Liver (tissue), 9 donors: Measurements from ENCODE around the gene SPATC1L. TPM values are rescaled to one million over a fixed set of nuclear protein-coding genes. Genes with fewer than 3 reads are reported as not detected.

Experiments
- DNase-seq: peaks from one replicate; pipeline ENCODE4 v3.0.0-alpha.2; 2017; ENCODE audit warnings: low spot score
- H3K27ac ChIP-seq, 2 donors: one replicate each; pipeline ENCODE4 v1.7.0; 2013; ENCODE audit warnings: inconsistent platforms in 2 of 2, low read length in 2 of 2, control low read depth in 1 of 2, low read depth in 1 of 2, mild to moderate bottlenecking in 1 of 2
- H3K27me3 ChIP-seq, 4 donors: one replicate each; pipeline versions ENCODE4 v1.6.1 to v1.7.0; 2013; ENCODE audit warnings: low read length in 3 of 4, inconsistent platforms in 1 of 4, mild to moderate bottlenecking in 1 of 4, moderate library complexity in 1 of 4; ENCODE audit not compliant: control insufficient read depth in 4 of 4, insufficient read depth in 4 of 4
- H3K36me3 ChIP-seq, 4 donors: one replicate each; pipeline versions ENCODE4 v1.6.1 to v1.7.0; 2013; ENCODE audit warnings: low read length in 3 of 4, mild to moderate bottlenecking in 3 of 4, low read depth in 1 of 4, moderate library complexity in 1 of 4; ENCODE audit not compliant: control insufficient read depth in 4 of 4, insufficient read depth in 3 of 4
- H3K4me1 ChIP-seq, 4 donors: one replicate each; pipeline versions ENCODE4 v1.6.1 to v1.7.0; 2013; ENCODE audit warnings: low read length in 3 of 4, mild to moderate bottlenecking in 3 of 4, moderate library complexity in 1 of 4; ENCODE audit not compliant: control insufficient read depth in 4 of 4, insufficient read depth in 4 of 4
- H3K4me3 ChIP-seq, 3 donors: one replicate each; pipeline versions ENCODE4 v1.6.1 to v1.7.0; 2013; ENCODE audit warnings: low read length in 3 of 3, control low read depth in 1 of 3, low read depth in 1 of 3, mild to moderate bottlenecking in 1 of 3
- H3K9ac ChIP-seq, 2 donors: one replicate each; pipeline ENCODE4 v1.7.0; 2013; ENCODE audit warnings: low read length in 2 of 2, mild to moderate bottlenecking in 2 of 2, moderate library complexity in 2 of 2, control low read depth in 1 of 2, low read depth in 1 of 2
- H3K9me3 ChIP-seq, 4 donors: one replicate each; pipeline versions ENCODE4 v1.6.1 to v1.7.0; 2013; ENCODE audit warnings: low read length in 3 of 4; ENCODE audit not compliant: control insufficient read depth in 4 of 4
- CTCF ChIP-seq: fragments of 150-350 bp; IDR thresholded peaks from 2 replicates; pipeline ENCODE4 v1.5.1; 2017; ENCODE audit warnings: improper control_type of control experiment, low read depth, low read length; ENCODE audit not compliant: missing input control
- EGR1 ChIP-seq, 2 donors: IDR thresholded peaks; 2 replicates each; pipeline ENCODE4 v1.6.1; 2016 to 2018; ENCODE audit warnings: antibody characterized with exemption in 2 of 2, low read depth in 2 of 2
- FOXA2 ChIP-seq: IDR thresholded peaks from 2 replicates; pipeline ENCODE4 v1.6.1; 2016; ENCODE audit warnings: antibody characterized with exemption
- HNF4A ChIP-seq, 2 donors: conservative IDR thresholded peaks; 2 replicates each; pipeline ENCODE4 v1.6.1; 2016; ENCODE audit warnings: antibody characterized with exemption in 2 of 2, mild to moderate bottlenecking in 2 of 2
- HNF4G ChIP-seq: IDR thresholded peaks from 2 replicates; pipeline ENCODE4 v1.6.1; 2016; ENCODE audit warnings: antibody characterized with exemption
- MAX ChIP-seq: IDR thresholded peaks from 2 replicates; pipeline ENCODE4 v1.6.1; 2016; ENCODE audit warnings: antibody characterized with exemption
- RAD21 ChIP-seq, 2 donors: IDR thresholded peaks; 2 replicates each; pipeline ENCODE4 v1.6.1; 2016; ENCODE audit warnings: antibody characterized with exemption in 2 of 2, mild to moderate bottlenecking in 2 of 2
- RXRA ChIP-seq, 2 donors: IDR thresholded peaks; 2 replicates each; pipeline ENCODE4 v1.6.1; 2017 to 2018; ENCODE audit warnings: antibody characterized with exemption in 2 of 2, mild to moderate bottlenecking in 1 of 2
- ZBTB33 ChIP-seq: IDR thresholded peaks from 2 replicates; pipeline ENCODE4 v1.6.1; 2016; ENCODE audit warnings: antibody characterized with exemption
- WGBS: extraction: QIAGEN DNeasy Blood & Tissue Kit; methylation state at CpG from one replicate; pipeline ENCODE4 v1.1.7; 2013; 5-methylcytosine and 5-hydroxymethylcytosine counted together
- polyA plus RNA-seq, 2 donors: library from polyadenylated mRNA; stranded (reverse) in 1 of 2; unstranded in 1 of 2; fragments of 200-250 nt in 1 of 2; fragments of >200 nt in 1 of 2; fragmentation: Nextera tagmentation in 1 of 2; extraction: Ambion mirVana in 1 of 2; gene quantifications; one replicate each; pipeline versions ENCODE4 v1.2.1 to v1.2.3, GENCODE V29; 2013 to 2015
- total RNA-seq, 2 donors: library from RNA; depleted of rRNA; stranded (reverse); fragments of >200 nt; gene quantifications; one replicate each; pipeline ENCODE4 v1.2.3, GENCODE V29; 2014
- donor health status: healthy.
- donor health status: healthy.
- donor health status: healthy.
- donor health status: healthy.
- donor health status: healthy.

Gene SPATC1L
- total and polyA plus RNA-seq, 4 donors, result 0.33 to 3.5 (median 0.79) TPM

- no peak for TF ChIP-seq ZBTB33
- no peak for TF ChIP-seq EGR1 (IDR thresholded peaks at IDR 0.05; ENCODE audit: low read depth in 2 of 2)
- no peak for TF ChIP-seq RXRA (IDR thresholded peaks at IDR 0.05)
- TF ChIP-seq HNF4A (conservative IDR thresholded peaks at IDR 0.05), result no peak
Observed at GRCh38 chr21:46145840-46146691, 38.2 kb downstream of the SPATC1L start (continued).

- WGBS, result 93% methylated on average over 51 of the region's 51 CpGs
- peaks cover 20 to 58% (median 40%) of the 10 kb centered on the region in 4 donors for H3K36me3 ChIP-seq
- H3K9me3 ChIP-seq, result peaks cover 0 to 3% (median 0%) of the 10 kb centered on the region in 4 donors
- H3K4me1 ChIP-seq, result peaks cover 0 to 5% (median 3%) of the 10 kb centered on the region in 4 donors
- no peak overlapping the region for H3K9ac ChIP-seq
- no peak for TF ChIP-seq HNF4G
- no peak for DNase-seq
- H3K4me3 ChIP-seq, result no peak overlapping the region
- no peaks in the 10 kb centered on the region for H3K27me3 ChIP-seq
- H3K27ac ChIP-seq, result no peak overlapping the region
Observed at GRCh38 chr21:46145159-46145839, 39.0 kb downstream of the SPATC1L start.

GRCh38 chr21:46144464-46145070 is 39.7 kb downstream of the SPATC1L start:
- H3K9ac ChIP-seq, result no peak overlapping the region
- H3K9me3 ChIP-seq, result peaks cover 0 to 3% (median 0%) of the 10 kb centered on the region in 4 donors
- peaks cover 18 to 63% (median 41%) of the 10 kb centered on the region in 4 donors for H3K36me3 ChIP-seq
- TF ChIP-seq MAX, result no peak
- WGBS, result 43% methylated on average over 4 of the region's 4 CpGs
- peaks cover 0 to 5% (median 1%) of the 10 kb centered on the region in 4 donors for H3K4me1 ChIP-seq
- no peaks in the 10 kb centered on the region for H3K27me3 ChIP-seq
- no peak overlapping the region for H3K4me3 ChIP-seq
- no peak for DNase-seq
- no peak overlapping the region for H3K27ac ChIP-seq

GRCh38 chr21:46142582-46143473 is 41.4 kb downstream of the SPATC1L start:
- 92% methylated on average over 21 of the region's 21 CpGs for WGBS
- H3K27ac ChIP-seq, result no peak overlapping the region
- TF ChIP-seq EGR1 (IDR thresholded peaks at IDR 0.05; ENCODE audit: low read depth in 2 of 2) (no peak), HNF4A (conservative IDR thresholded peaks at IDR 0.05) (no peak), FOXA2 (no peak), ZBTB33 (no peak), CTCF (no peak), RAD21 (IDR thresholded peaks at IDR 0.05) (no peak)

More at GRCh38 chr21:46142582-46143473, 41.4 kb downstream of the SPATC1L start:
- peaks cover 20 to 53% (median 27%) of the 10 kb centered on the region in 4 donors for H3K36me3 ChIP-seq
- no peak overlapping the region for H3K9ac ChIP-seq
- DNase-seq, result no peak
- no peaks in the 10 kb centered on the region for H3K27me3 ChIP-seq
- H3K9me3 ChIP-seq, result peaks cover 0 to 3% (median 0%) of the 10 kb centered on the region in 4 donors
- peaks cover 0 to 5% (median 1%) of the 10 kb centered on the region in 4 donors for H3K4me1 ChIP-seq
- no peak overlapping the region for H3K4me3 ChIP-seq
